T-helper 2 cell (primary cell): Measurements from ENCODE around the gene CACNA1A.
"Not testable (repeated sequence)": the region's sequence is repeated elsewhere in the genome, so short reads cannot be mapped to it uniquely, and the experiment has no call there.

ENCODE experiments used
- DNase-seq, 5 experiments: peaks; one replicate each; pipeline versions ENCODE4 v3.0.0 to v3.0.0-alpha.2; 2012 to 2022

Gene CACNA1A

GRCh38 chr19:13189600-13189999 lies 316.7 kb downstream of the CACNA1A start:
- DNase-seq = no peak

- DNase-seq = no peak
Measured at GRCh38 chr19:13187419-13187818, 318.9 kb downstream of the CACNA1A start.

- DNase-seq = not testable (repeated sequence)
Measured at GRCh38 chr19:13186688-13187087, 319.6 kb downstream of the CACNA1A start.

GRCh38 chr19:13185763-13186657 lies 320.3 kb downstream of the CACNA1A start:
- not testable (repeated sequence) for DNase-seq

GRCh38 chr19:13184926-13185325 lies 321.4 kb downstream of the CACNA1A start:
- DNase-seq = not testable (repeated sequence)

- peak in 1 of 5 experiments; percentile 65 for DNase-seq
Measured at GRCh38 chr19:13181747-13182388, 324.4 kb downstream of the CACNA1A start.

GRCh38 chr19:13178291-13178690 lies 328.0 kb downstream of the CACNA1A start:
- not testable (repeated sequence) for DNase-seq

- not testable (repeated sequence) for DNase-seq
Measured at GRCh38 chr19:13177584-13177983, 328.7 kb downstream of the CACNA1A start.

GRCh38 chr19:13176345-13176744 lies 329.9 kb downstream of the CACNA1A start:
- no peak for DNase-seq

GRCh38 chr19:13173139-13173737 lies 333.0 kb downstream of the CACNA1A start:
- DNase-seq = no peak

- peak in 4 of 5 experiments; percentile 58 to 67 (median 64) for DNase-seq
Measured at GRCh38 chr19:13172346-13173138, 333.7 kb downstream of the CACNA1A start.

- no peak for DNase-seq
Measured at GRCh38 chr19:13171146-13171545, 335.1 kb downstream of the CACNA1A start.

GRCh38 chr19:13169769-13170168 lies 336.5 kb downstream of the CACNA1A start:
- no peak for DNase-seq

- not testable (repeated sequence) for DNase-seq
Measured at GRCh38 chr19:13166151-13166550, 340.1 kb downstream of the CACNA1A start.

- DNase-seq = no peak
Measured at GRCh38 chr19:13165162-13165997, 340.9 kb downstream of the CACNA1A start.

- peak in 4 of 5 experiments; percentile 5 to 49 (median 36) for DNase-seq
Measured at GRCh38 chr19:13164343-13165161, 341.7 kb downstream of the CACNA1A start.

- peak in 1 of 5 experiments; percentile 60 for DNase-seq
Measured at GRCh38 chr19:13163609-13164342, 342.5 kb downstream of the CACNA1A start.

GRCh38 chr19:13162724-13163608 lies 343.3 kb downstream of the CACNA1A start:
- DNase-seq = peak; percentile 71 to 92 (median 77)

GRCh38 chr19:13160557-13160956 lies 345.7 kb downstream of the CACNA1A start:
- DNase-seq = no peak
